Measurements from ENCODE around the gene C1orf174. TPM values are rescaled to one million over a fixed set of nuclear protein-coding genes. Genes with fewer than 3 reads are reported as not detected.

The C1orf174 gene
- total RNA-seq, 1 experiment from 2014 or later, result 70.9 TPM

DNA sequence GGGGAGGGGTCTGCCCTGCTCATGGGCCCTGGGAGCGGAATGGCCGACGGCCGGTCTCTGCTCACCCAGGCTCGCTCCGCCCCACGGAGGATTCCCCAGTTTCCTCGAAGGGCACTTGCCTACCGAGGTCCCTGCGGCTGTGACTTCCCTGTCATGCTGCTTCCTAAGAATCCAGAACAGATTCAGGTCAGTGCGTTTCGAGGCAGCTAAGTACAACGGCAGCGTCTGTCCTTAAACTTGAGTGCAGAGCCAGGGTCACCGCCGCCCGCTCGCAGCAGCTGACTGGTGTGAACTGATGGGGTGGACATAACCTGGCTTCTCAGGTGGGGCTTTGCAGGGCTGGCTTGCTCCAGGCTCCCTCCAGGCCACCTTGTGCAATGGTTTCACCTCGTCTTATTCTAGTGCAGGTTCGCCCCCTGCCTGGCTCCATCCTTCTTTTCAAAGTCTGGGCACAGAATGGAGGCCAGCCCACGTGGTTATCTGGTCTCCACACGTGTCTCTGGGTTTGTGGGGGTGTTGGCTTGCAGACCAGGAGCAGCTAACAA lies 7.6 kb upstream of the C1orf174 start:
- Histone ChIP-seq H3K4me1 (ENCODE audit: insufficient read depth, low read length) (peaks cover 4% of the 10 kb centered on the region; the same call in 1 of the 2 replicates), H3K79me2 (ENCODE audit: low read length) (no peaks in the 10 kb centered on the region), H4K20me1 (ENCODE audit: low read length) (no peaks in the 10 kb centered on the region), H3K9ac (ENCODE audit: low read length) (no peak overlapping the region), H3K36me3 (ENCODE audit: low read depth, low read length) (no peaks in the 10 kb centered on the region), H3K27me3 (ENCODE audit: low read length) (peaks cover 10% of the 10 kb centered on the region; the same call in 1 of the 2 replicates), H3K9me3 (ENCODE audit: low read length) (no peaks in the 10 kb centered on the region), H3K4me3 (ENCODE audit: low read length) (no peak overlapping the region), H3K4me2 (ENCODE audit: low read length) (no peak overlapping the region), H3K9me2 (replicated peaks; ENCODE audit: low read length) (no peaks in the 10 kb centered on the region), H3K27ac (ENCODE audit: low read length) (no peak overlapping the region), H2AFZ (ENCODE audit: low read length) (no peak overlapping the region), H3F3A (ENCODE audit: low read length, unreplicated experiment) (no peaks in the 10 kb centered on the region)
- ATAC-seq, result no peak
- BruUV-seq (replicated peaks), result no TSS peak
- intact Hi-C loops (cut with micrococcal nuclease), result loop anchor here (10.0 kb wide), 1 partner anchor 747 kb away; the partner anchor contains the start of gene AJAP1
- DNase-seq, result no peak
- CTCF ChIA-PET, result no interaction called here
- POLR2A ChIA-PET (ENCODE audit: unreplicated experiment), result no interaction called here
- TF ChIP-seq, protein P1, sequence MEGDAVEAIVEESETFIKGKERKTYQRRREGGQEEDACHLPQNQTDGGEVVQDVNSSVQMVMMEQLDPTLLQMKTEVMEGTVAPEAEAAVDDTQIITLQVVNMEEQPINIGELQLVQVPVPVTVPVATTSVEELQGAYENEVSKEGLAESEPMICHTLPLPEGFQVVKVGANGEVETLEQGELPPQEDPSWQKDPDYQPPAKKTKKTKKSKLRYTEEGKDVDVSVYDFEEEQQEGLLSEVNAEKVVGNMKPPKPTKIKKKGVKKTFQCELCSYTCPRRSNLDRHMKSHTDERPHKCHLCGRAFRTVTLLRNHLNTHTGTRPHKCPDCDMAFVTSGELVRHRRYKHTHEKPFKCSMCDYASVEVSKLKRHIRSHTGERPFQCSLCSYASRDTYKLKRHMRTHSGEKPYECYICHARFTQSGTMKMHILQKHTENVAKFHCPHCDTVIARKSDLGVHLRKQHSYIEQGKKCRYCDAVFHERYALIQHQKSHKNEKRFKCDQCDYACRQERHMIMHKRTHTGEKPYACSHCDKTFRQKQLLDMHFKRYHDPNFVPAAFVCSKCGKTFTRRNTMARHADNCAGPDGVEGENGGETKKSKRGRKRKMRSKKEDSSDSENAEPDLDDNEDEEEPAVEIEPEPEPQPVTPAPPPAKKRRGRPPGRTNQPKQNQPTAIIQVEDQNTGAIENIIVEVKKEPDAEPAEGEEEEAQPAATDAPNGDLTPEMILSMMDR (conservative IDR thresholded peaks at IDR 0.05; ENCODE audit: low read depth, low read length), result no peak
- TF ChIP-seq EZH2phosphoT487 (IDR thresholded peaks at IDR 0.05; ENCODE audit: borderline replicate concordance, low read length), result no peak
- TF ChIP-seq EZH2 (IDR thresholded peaks at IDR 0.05; ENCODE audit: low read length, unreplicated experiment), result no peak

- TF ChIP-seq EZH2 (IDR thresholded peaks at IDR 0.05; ENCODE audit: low read length, unreplicated experiment) (no peak), EZH2phosphoT487 (IDR thresholded peaks at IDR 0.05; ENCODE audit: borderline replicate concordance, low read length) (no peak)
- TF ChIP-seq, protein P1 (conservative IDR thresholded peaks at IDR 0.05; ENCODE audit: low read depth, low read length), result peak; percentile 54
- Histone ChIP-seq H3K27me3 (ENCODE audit: low read length) (peaks cover 10% of the 10 kb centered on the region; the same call in 1 of the 2 replicates), H3K36me3 (ENCODE audit: low read depth, low read length) (no peaks in the 10 kb centered on the region), H3K4me3 (ENCODE audit: low read length) (no peak overlapping the region), H2AFZ (ENCODE audit: low read length) (no peak overlapping the region), H3K4me2 (ENCODE audit: low read length) (no peak overlapping the region), H3F3A (ENCODE audit: low read length, unreplicated experiment) (no peaks in the 10 kb centered on the region), H3K9me2 (replicated peaks; ENCODE audit: low read length) (no peaks in the 10 kb centered on the region), H4K20me1 (ENCODE audit: low read length) (no peaks in the 10 kb centered on the region), H3K4me1 (ENCODE audit: insufficient read depth, low read length) (peaks cover 4% of the 10 kb centered on the region; the same call in 1 of the 2 replicates), H3K27ac (ENCODE audit: low read length) (no peak overlapping the region), H3K9ac (ENCODE audit: low read length) (no peak overlapping the region), H3K9me3 (ENCODE audit: low read length) (no peaks in the 10 kb centered on the region), H3K79me2 (ENCODE audit: low read length) (no peaks in the 10 kb centered on the region)
- CTCF ChIA-PET, result interaction anchor here (0.5 kb wide), 1 partner anchor 115 kb away, joined by 3 read pairs; no protein-coding TSS in a partner anchor
- BruUV-seq (replicated peaks), result no TSS peak
- DNase-seq (peak; percentile 35), ATAC-seq (peak; percentile 9; the same call in 1 of the 2 replicates)
- intact Hi-C loops (cut with micrococcal nuclease), result loop anchor here (10.0 kb wide), 1 partner anchor 748 kb away; the partner anchor contains the start of gene AJAP1
- POLR2A ChIA-PET (ENCODE audit: unreplicated experiment), result interaction anchor here (0.6 kb wide), 1 partner anchor 13 kb away, joined by 3 read pairs; no protein-coding TSS in a partner anchor
Observed at GRCh38 chr1:3907031-3907534, 7.0 kb upstream of the C1orf174 start.

GRCh38 chr1:3906672-3907020 lies 6.6 kb upstream of the C1orf174 start:
- intact Hi-C loops (cut with micrococcal nuclease), result loop anchor here (10.0 kb wide), 1 partner anchor 748 kb away; the partner anchor contains the start of gene AJAP1
- ChIA-PET CTCF (interaction anchor here (0.5 kb wide), 1 partner anchor 116 kb away, joined by 3 read pairs; no protein-coding TSS in a partner anchor), POLR2A (ENCODE audit: unreplicated experiment) (interaction anchor here (0.6 kb wide), 1 partner anchor 13 kb away, joined by 3 read pairs; no protein-coding TSS in a partner anchor)
- no peak for ATAC-seq
- no peak for DNase-seq
- Histone ChIP-seq H2AFZ (ENCODE audit: low read length) (no peak overlapping the region), H3K4me1 (ENCODE audit: insufficient read depth, low read length) (peaks cover 4% of the 10 kb centered on the region; the same call in 1 of the 2 replicates), H3K79me2 (ENCODE audit: low read length) (no peaks in the 10 kb centered on the region), H3K9me2 (replicated peaks; ENCODE audit: low read length) (no peaks in the 10 kb centered on the region), H3K27ac (ENCODE audit: low read length) (no peak overlapping the region), H3K9me3 (ENCODE audit: low read length) (no peaks in the 10 kb centered on the region), H4K20me1 (ENCODE audit: low read length) (no peaks in the 10 kb centered on the region), H3K36me3 (ENCODE audit: low read depth, low read length) (no peaks in the 10 kb centered on the region), H3F3A (ENCODE audit: low read length, unreplicated experiment) (no peaks in the 10 kb centered on the region), H3K9ac (ENCODE audit: low read length) (no peak overlapping the region), H3K4me3 (ENCODE audit: low read length) (no peak overlapping the region), H3K27me3 (ENCODE audit: low read length) (peaks cover 10% of the 10 kb centered on the region; the same call in 1 of the 2 replicates), H3K4me2 (ENCODE audit: low read length) (no peak overlapping the region)
- BruUV-seq (replicated peaks), result no TSS peak
- no peak for TF ChIP-seq EZH2 (IDR thresholded peaks at IDR 0.05; ENCODE audit: low read length, unreplicated experiment)
- TF ChIP-seq, protein P1 (conservative IDR thresholded peaks at IDR 0.05; ENCODE audit: low read depth, low read length), result no peak
- no peak for TF ChIP-seq EZH2phosphoT487 (IDR thresholded peaks at IDR 0.05; ENCODE audit: borderline replicate concordance, low read length)
